ENCODE results near the gene CR2.
"Not testable (repeated sequence)": the region's sequence is repeated elsewhere in the genome, so short reads cannot be mapped to it uniquely, and the experiment has no call there.

Gene CR2

DNA sequence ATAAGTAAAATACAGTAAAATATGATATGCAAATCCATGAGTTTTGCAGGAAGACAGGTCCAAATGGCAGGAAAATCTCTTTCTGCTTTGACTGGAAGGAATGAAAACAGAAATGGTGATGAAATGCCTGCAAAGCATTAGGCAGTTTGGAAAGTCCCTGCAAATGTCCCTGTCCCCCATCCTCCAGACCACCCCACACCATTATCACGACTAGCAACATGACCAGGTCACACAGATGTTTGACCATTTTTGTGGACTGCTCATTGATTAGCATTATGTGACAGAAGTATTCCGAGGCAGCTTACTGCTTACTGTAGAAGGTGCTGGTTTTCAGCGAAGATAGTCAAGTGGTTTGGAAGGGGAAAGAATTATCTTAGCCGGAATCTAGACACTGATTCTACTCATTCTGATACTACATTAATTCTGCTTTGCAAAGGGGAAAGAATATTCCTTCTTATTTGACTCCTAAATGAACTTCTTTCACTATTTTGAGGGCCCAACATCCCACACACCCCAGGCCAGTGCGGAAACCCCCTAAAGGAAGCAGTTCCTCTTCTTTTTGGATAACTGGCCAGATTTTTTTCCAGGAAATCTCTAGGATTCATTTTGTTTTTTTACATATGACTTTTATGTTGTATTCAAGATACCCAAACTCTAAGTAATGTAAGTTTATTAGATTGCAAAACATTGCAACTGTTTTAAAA, 9.5 kb upstream of the CR2 start:
- no peak for DNase-seq (ENCODE audit: low spot score)

DNA sequence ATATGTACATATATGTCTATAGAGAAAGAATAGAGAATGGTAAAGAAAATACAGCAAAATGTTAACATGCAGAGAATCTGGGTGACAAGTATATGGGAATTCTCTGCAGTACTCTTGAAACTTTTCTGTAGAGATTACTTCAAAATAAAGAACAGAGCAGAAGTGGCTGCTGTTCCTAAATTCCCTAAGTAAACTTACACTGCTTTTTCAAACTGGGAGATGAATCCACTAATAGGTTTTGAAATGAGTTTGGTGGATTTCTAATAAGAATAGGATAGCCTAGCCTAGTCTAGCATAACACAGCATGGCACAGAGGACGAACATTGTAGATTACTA, 450 bp upstream of the CR2 start:
- DNase-seq (ENCODE audit: low spot score): no peak

- no peak for DNase-seq (ENCODE audit: low spot score)
These were observed 1.1 kb downstream of the CR2 start for GRCh38 chr1:207455183-207455754.

GRCh38 chr1:207458414-207458813, 4.3 kb downstream of the CR2 start:
- no peak for DNase-seq (ENCODE audit: low spot score)

- DNase-seq (ENCODE audit: low spot score): peak; percentile 50
These were observed 4.9 kb downstream of the CR2 start for GRCh38 chr1:207459008-207459407.

DNA sequence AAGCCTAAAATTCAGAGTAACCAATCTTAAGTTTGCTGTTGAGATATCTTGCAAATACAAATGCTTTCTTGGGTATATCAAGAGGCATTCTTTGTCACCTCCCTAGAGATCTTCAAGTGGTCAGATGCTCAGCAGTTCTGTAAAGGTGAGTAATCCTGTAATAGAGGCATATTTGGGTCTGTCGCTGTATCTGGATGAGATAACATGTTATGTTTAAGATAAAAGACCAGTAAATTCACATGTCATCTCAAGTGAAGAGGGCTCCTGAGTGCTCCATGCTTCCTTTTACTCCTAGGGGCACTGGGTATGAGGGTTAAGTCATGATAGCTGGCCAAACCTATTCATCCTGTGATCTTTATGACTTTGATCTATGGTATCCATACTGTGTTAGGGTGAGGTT, 7.5 kb downstream of the CR2 start:
- no peak for DNase-seq (ENCODE audit: low spot score)

- DNase-seq (ENCODE audit: low spot score): no peak
These were observed 8.4 kb downstream of the CR2 start for GRCh38 chr1:207462535-207462934.

- peak; percentile 11 for DNase-seq (ENCODE audit: low spot score)
These were observed 8.9 kb downstream of the CR2 start for GRCh38 chr1:207463021-207463420.

- peak; percentile 4 for DNase-seq (ENCODE audit: low spot score)
These were observed 9.4 kb downstream of the CR2 start for GRCh38 chr1:207463571-207463970.

GRCh38 chr1:207470927-207471326, 16.8 kb downstream of the CR2 start:
- DNase-seq (ENCODE audit: low spot score): peak; percentile 19

DNA sequence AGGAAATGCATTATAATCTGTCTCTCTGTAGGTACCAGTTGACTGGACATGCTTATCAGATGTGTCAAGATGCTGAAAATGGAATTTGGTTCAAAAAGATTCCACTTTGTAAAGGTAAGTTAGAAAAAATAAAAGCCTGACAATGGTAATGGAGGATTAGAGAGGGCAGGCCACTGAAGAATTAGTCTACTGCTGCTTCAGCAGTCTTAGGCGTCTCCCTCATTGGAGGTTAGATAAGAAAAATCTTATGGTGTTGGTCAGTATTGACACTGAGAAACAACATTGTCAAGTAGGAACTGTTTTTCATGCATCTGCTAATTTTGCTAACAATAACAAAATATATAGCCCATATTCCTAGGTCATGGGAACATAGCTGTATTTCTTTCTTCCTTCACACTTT, 20.1 kb downstream of the CR2 start:
- DNase-seq (ENCODE audit: low spot score): no peak

DNA sequence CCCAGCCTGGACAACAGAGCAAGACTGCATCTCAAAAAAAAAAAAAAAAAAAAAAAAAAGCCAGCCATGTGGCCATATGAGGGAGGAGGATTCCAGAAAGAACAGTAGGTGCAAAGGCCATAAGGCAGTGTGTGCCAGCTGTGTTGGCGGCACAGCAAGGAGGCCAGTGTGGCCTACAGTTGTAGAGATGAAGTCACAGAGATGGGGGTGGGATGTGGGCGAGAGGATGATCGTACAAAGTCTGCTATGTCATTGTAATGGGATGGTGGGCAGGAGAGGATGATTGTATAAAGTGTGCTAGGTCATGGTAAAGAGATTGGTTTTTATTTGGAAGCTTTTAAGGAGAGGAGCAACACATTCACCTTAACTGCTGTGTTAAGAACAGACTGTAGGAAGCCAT, 32.1 kb downstream of the CR2 start:
- no peak for DNase-seq (ENCODE audit: low spot score)

DNA sequence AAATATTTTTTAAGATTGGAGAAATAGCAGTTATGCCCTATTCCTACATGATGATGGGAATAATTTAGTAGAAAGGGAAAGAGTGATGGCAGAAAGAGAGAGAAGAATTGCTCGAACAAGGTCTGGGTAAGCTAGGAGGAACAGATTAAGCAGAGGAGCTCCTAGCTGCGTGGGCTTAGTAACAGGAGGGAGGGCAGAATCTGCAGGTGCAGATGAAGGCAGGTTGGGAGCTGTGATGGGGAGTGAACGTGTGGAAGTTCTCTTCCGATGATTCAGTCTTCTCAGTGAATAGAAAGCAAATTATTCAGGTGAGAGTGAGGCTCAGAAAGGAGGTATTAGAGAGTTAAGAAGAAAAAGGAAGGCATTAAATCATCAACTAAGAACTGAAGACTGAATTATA, 33.5 kb downstream of the CR2 start:
- DNase-seq (ENCODE audit: low spot score): no peak

GRCh38 chr1:207493212-207493611, 39.1 kb downstream of the CR2 start:
- no peak for DNase-seq (ENCODE audit: low spot score)

- no peak for DNase-seq (ENCODE audit: low spot score)
These were observed 40.0 kb downstream of the CR2 start for GRCh38 chr1:207494171-207494570.

DNA sequence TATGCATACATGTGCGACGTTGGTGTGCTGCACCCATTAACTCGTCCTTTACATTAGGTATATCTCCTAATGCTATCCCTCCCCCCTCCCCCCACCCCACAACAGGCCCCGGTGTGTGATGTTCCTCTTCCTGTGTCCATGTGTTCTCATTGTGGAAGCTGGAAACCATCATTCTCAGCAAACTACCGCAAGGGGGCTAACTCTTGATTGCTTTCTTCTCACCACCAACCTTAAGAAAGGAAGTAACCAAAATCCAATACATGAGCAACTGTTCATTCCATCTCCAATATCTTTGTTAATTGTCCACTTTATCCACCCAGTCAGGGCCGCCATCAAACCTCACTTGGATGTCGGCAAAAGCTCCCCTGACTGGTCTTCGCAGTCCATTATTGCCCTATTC, 41.2 kb downstream of the CR2 start:
- DNase-seq (ENCODE audit: low spot score): not testable (repeated sequence)

DNA sequence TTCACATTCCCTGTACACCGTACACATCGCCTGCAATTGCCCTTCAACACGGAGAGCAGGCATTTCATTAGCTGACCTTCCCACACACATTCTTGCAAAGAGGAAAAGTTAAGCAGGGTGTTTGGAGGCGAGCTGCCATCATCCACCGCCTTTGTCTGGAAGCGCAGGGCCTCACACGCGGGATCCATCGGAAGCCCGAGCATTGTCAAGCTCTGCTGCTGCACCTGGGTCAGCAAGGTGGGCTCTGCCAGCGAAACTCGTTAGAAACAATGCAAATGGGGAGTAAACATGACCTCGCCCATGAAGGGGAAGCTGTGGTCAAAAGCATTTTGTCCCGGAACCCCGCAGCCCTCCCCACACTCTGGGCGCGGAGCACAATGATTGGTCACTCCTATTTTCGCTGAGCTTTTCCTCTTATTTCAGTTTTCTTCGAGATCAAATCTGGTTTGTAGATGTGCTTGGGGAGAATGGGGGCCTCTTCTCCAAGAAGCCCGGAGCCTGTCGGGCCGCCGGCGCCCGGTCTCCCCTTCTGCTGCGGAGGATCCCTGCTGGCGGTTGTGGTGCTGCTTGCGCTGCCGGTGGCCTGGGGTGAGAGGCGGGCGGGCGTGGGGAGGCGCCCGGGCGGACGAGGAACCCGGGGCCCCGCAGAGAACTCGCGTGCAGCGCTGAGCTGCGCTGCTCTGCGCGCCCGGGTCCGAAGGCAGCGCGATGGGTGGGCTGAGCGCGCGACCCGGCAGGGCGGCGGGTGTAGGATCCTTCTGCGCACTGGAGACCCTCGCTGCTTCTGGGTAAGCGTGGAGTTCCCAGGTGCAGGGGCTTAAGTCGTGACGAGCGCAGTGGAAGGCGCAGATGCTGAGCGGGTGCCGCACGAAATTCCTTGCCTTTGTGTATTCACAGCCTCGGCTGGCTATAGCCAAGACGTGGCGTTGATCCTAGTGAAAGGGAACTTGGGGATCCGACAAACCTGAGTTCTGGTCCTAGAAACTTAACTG, 42.0 kb downstream of the CR2 start, which contains the start of gene CR1:
Gene CR1, plus strand, starts transcription at position 357 of the 992 bp plus-strand sequence. Its CDS starts 111 bp downstream, at position 468.
- peak; percentile 13 for DNase-seq (ENCODE audit: low spot score)

DNA sequence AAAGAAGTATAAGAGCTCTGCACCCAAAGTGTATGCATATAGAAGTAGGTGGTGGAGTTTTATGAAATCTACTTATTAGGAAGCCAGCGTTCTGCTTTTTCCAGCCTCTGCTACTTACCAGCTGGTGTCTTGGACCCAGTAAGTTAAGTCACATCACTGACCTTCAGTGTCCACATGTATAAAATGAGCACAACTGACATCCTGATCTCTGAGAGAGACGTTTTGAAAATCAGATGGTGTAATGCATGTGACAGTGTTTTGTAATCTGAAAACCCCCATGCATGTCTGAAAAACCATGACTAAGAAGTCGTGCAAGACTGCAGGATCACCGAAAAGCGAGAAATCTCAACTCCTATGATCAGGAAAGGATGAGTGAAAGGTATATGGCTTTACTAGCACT, 43.8 kb downstream of the CR2 start:
- no peak for DNase-seq (ENCODE audit: low spot score)

DNA sequence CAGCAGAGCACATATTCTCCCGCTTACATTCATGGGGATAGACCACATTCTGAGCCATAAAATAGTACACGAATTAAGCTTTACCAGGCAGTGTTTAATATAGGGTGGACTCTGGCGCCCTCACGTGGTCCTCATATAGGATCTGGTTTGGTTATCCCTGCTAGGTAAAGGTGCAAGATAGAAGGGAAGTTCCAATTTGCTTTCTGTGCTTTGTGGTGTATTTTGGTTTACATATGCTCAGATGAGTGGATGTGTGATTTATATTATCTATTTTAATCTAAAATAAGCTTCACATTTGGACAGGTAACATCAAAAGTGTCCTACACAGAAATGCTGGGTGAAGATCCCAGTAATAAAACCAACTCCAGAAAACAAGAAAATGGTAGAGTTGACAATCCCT, 45.4 kb downstream of the CR2 start:
- DNase-seq (ENCODE audit: low spot score): peak; percentile 71

GRCh38 chr1:207500306-207500705, 46.2 kb downstream of the CR2 start:
- no peak for DNase-seq (ENCODE audit: low spot score)

GRCh38 chr1:207501071-207501470, 46.9 kb downstream of the CR2 start:
- no peak for DNase-seq (ENCODE audit: low spot score)

DNA sequence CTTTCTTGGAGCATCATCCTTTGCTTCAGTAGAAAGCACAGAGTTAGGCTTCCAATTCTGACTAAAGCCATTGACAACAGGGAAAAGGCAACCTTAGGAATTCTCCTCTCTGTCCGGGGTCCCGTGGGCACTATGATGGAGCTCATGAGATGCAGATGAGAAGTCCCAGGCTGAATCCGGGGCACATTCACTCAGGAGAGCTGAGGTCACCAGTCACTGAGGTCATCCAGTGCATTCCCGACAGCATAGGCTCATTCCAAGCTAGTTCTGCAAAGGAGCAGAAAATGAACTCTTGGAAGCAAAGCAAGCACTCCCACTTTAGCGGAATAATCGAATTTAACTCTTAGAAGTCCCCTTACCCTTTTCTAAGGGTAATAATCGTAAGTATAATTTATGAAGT, 48.6 kb downstream of the CR2 start:
- DNase-seq (ENCODE audit: low spot score): no peak

DNA sequence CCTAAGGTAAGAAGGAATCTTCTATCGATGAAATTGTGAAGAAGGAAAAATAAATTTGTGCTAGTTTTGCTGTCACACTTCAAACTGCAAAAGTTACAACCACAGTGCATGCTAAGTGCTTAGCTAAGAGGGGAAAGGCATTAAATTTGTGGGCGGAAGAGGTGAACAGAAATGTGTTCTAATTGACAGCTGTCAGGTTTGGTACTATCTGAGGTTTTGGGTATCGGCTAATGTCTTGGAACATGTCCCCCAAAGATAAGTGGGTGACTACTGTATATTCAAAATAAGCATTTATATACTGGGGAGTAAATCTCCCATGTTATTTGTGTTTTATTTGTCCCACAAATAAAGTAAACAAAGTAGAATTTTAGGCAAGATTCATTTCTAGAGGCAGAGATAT, 49.8 kb downstream of the CR2 start:
- DNase-seq (ENCODE audit: low spot score): no peak
